Measurements from ENCODE around the gene TRABD2B.

GRCh38 chr1:47838562-47839432, 158.4 kb downstream of the TRABD2B start:
- TF ChIP-seq CTCF (IDR thresholded peaks at IDR 0.05) (no peak), POLR2A (IDR thresholded peaks at IDR 0.05) (no peak)
